Esophagus squamous epithelium (tissue), 4 donors: ENCODE results near the gene THAP2.

Source experiments
- POLR2A ChIP-seq, 4 donors: fragments of 450-650 bp; IDR thresholded peaks; one replicate each; pipeline ENCODE4 v1.6.1; 2017; ENCODE audit warnings: antibody characterized with exemption in 4 of 4, mild to moderate bottlenecking in 4 of 4, moderate library complexity in 3 of 4
- TF ChIP-seq, protein P1 (sequence below), 6 experiments: fragments of 450-650 bp in 4 of 6; fragments of 200-600 bp in 2 of 6; sonication (generic) in 2 of 6; IDR thresholded peaks; one replicate each; pipeline ENCODE4 v1.5.1; 2016 to 2019; ENCODE audit warnings: antibody characterized with exemption in 6 of 6, mild to moderate bottlenecking in 4 of 6, moderate library complexity in 4 of 6

DNA sequence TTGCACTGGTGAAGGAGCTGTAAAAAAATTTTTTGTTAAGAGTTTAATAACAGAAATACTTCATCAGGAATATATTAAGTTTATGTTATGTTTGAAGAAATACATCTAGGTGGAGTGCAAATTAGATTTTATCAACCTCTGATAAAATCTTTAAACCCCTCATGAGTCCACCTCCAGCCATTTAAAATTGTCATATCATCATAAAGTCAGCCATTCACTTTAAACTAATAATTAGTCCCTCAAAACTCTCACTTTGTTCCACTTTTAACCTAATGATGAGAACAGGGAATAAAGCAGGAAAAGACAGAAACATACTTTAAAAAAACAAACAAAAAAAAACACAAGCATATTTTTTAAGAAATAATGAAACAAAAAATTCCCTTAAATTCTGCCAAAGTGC is 25.6 kb upstream of the THAP2 start:
- TF ChIP-seq, protein P1, sequence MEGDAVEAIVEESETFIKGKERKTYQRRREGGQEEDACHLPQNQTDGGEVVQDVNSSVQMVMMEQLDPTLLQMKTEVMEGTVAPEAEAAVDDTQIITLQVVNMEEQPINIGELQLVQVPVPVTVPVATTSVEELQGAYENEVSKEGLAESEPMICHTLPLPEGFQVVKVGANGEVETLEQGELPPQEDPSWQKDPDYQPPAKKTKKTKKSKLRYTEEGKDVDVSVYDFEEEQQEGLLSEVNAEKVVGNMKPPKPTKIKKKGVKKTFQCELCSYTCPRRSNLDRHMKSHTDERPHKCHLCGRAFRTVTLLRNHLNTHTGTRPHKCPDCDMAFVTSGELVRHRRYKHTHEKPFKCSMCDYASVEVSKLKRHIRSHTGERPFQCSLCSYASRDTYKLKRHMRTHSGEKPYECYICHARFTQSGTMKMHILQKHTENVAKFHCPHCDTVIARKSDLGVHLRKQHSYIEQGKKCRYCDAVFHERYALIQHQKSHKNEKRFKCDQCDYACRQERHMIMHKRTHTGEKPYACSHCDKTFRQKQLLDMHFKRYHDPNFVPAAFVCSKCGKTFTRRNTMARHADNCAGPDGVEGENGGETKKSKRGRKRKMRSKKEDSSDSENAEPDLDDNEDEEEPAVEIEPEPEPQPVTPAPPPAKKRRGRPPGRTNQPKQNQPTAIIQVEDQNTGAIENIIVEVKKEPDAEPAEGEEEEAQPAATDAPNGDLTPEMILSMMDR (IDR thresholded peaks at IDR 0.05): no peak
- no peak for TF ChIP-seq POLR2A (IDR thresholded peaks at IDR 0.05)
